SK-N-MC (cell line): ENCODE measurements around the gene ACACA.

ENCODE experiments used
- DNase-seq: peaks from one replicate; pipeline ENCODE4 v3.0.0-alpha.2; 2011; ENCODE audit warnings: low read depth, low spot score
- H3K27ac ChIP-seq: fragments of 200-600 bp; sonication (generic); 2 replicates; pipeline ENCODE4 v1.5.1; 2016; ENCODE audit warnings: mixed run types
- H3K36me3 ChIP-seq: fragments of 200-600 bp; sonication (generic); 2 replicates; pipeline ENCODE4 v1.6.1; 2017; ENCODE audit warnings: antibody characterized with exemption, low read length, mixed read lengths; ENCODE audit not compliant: insufficient read depth
- H3K4me3 ChIP-seq: fragments of 200-600 bp; sonication (generic); 2 replicates; pipeline ENCODE4 v1.5.1; 2016
- H3K9ac ChIP-seq: fragments of 200-600 bp; sonication (generic); 2 replicates; pipeline ENCODE4 v1.8.0; 2017; ENCODE audit warnings: mixed run types, mixed read lengths; ENCODE audit not compliant: insufficient read length
- H3K9me3 ChIP-seq: fragments of 200-600 bp; sonication (generic); 2 replicates; pipeline ENCODE4 v1.6.1; 2017; ENCODE audit warnings: low read depth, mild to moderate bottlenecking, antibody characterized with exemption, low read length, moderate library complexity, mixed read lengths
- EZH2 ChIP-seq: fragments of 200-600 bp; sonication (generic); IDR thresholded peaks from one replicate; pipeline ENCODE4 v1.6.1; 2017; ENCODE audit warnings: antibody characterized with exemption
- FOXP2 ChIP-seq: optimal IDR thresholded peaks from 2 replicates; pipeline ENCODE3; 2011; ENCODE audit warnings: mild to moderate bottlenecking, moderate library complexity; ENCODE audit not compliant: insufficient read depth; ENCODE audit errors: extremely low read length, control extremely low read depth
- POLR2AphosphoS5 ChIP-seq: IDR thresholded peaks from 2 replicates; pipeline ENCODE4 v1.6.1; 2012; ENCODE audit warnings: mild to moderate bottlenecking, low read depth, low read length, borderline replicate concordance

Gene ACACA

DNA sequence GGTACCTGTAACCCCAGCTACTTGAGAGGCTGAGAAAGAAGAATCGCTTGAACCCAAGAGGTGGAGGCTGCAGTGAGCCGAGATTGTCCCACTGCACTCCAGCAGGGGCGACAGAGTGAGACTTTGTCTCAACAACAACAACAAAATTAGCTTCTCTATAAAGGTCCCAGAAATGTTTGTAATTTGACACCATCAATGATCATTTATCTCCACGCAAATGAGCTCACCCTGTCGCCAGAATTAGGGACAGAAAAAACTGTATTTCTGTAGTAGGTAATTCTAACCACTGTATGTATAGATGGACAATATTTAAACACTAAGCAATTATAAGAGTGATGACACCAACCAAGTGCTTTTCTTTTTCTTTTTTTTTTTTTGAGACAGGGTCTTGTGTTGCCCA is 20.2 kb downstream of the ACACA start:
- no peak for DNase-seq
- no peaks in the 10 kb centered on the region for H3K36me3 ChIP-seq
- TF ChIP-seq POLR2AphosphoS5, result no peak
- no peak for TF ChIP-seq FOXP2
- no peak for TF ChIP-seq EZH2
- H3K9me3 ChIP-seq, result no peaks in the 10 kb centered on the region
- no peak overlapping the region for H3K9ac ChIP-seq
- no peak overlapping the region for H3K27ac ChIP-seq
- H3K4me3 ChIP-seq, result no peak overlapping the region

DNA sequence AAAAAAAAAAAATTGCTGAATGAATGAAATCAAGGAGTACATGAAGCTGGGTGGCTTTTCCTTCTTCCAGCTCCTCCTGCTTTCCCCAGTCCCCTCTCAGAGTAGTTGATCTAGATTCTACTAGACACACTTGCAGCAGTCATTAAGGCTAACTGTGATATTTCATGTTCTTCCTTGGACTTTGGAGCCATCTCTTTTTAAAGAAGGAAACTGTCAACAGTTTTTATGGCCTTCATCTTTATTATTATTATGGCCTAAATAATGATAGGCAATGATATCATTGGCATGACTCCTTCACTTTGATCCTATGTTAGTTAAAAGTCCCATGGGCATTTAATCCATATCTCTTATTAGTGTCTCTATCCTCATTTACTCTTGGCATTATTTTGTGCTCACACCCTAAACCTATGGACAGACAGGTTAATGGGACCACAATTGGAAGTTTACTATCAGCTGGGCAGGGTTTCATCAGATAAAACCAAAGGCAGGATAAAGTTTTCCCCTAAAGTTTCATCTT is 21.1 kb downstream of the ACACA start:
- TF ChIP-seq EZH2 (no peak), FOXP2 (no peak), POLR2AphosphoS5 (no peak)
- no peak overlapping the region for H3K27ac ChIP-seq
- no peak for DNase-seq
- H3K4me3 ChIP-seq, result no peak overlapping the region
- no peak overlapping the region for H3K9ac ChIP-seq
- H3K9me3 ChIP-seq, result no peaks in the 10 kb centered on the region
- H3K36me3 ChIP-seq, result no peaks in the 10 kb centered on the region

DNA sequence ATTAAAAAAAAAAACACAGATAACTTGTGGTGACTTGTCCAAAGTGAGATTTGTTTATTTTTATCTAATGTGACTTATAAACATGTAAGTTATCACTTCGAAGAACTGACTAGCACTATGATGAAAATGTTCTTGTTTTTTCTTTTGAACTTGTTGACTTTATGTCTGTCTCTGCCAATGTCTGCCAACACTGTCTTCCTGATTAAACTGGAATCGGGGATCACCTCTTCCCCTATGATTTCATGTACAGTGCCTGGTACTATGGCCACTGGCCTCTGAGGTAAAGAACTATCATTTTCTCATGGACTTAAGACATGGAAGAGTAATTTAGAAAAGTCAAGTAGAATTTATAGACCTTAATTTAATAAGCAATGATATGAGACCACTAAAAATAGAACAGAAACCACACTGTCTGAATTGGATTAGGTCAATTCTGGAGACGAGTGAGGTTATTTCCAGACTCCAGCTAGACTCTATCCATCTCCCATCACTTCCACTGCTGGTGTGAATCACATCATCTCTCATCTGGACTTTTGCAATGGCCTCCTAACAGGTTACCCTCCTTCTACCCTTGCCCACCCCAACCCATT is 22.0 kb downstream of the ACACA start:
- Histone ChIP-seq H3K9ac (no peak overlapping the region), H3K4me3 (no peak overlapping the region), H3K27ac (no peak overlapping the region), H3K9me3 (no peaks in the 10 kb centered on the region), H3K36me3 (no peaks in the 10 kb centered on the region)
- TF ChIP-seq EZH2 (no peak), FOXP2 (no peak), POLR2AphosphoS5 (no peak)
- no peak for DNase-seq

DNA sequence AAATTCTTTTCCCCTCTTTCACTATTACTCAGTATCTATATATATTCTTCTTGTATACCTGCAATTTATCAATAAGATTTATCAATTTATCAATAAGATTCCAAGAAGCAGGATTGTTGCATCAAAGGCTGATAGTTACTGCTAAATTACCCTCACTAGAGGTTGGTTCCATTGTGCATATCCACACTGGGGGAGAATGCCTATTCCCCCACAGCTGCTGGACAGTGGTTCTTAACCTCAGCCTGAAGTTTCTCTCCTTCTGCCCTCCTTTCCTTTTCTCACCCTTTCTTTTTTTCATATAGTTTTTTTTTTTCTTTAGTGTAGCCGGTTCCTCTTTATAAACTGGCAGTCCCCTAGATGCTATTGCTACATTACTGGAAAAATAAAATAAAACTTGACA is 24.6 kb downstream of the ACACA start:
- no peak overlapping the region for H3K9ac ChIP-seq
- no peaks in the 10 kb centered on the region for H3K36me3 ChIP-seq
- no peak overlapping the region for H3K27ac ChIP-seq
- H3K9me3 ChIP-seq, result no peaks in the 10 kb centered on the region
- TF ChIP-seq POLR2AphosphoS5, result no peak
- no peak for TF ChIP-seq FOXP2
- no peak for TF ChIP-seq EZH2
- no peak for DNase-seq
- H3K4me3 ChIP-seq, result no peak overlapping the region

DNA sequence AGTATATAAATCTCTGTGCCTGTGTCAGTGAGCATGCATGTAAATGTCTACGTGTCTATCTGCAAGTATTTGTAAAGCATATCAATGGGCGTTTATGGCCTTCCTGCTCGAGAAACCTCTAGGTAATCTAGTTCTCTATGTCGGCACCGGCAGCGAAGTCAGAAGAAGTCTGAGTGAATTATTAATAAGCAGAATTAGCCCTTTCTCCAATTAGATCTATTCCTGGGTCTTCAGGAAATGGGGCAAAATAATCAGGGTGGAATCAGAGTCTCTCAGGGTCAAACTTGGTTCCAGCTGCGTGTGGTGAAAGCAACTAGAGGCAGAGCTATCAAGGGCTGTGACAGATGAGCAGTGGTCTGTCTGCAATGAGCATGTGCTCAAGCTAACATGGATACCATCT is 30.9 kb downstream of the ACACA start, which contains the start of gene C17orf78:
TSS of gene C17orf78 (plus strand) at position 280 of the 400 bp plus-strand sequence. CDS start at position 388, 108 bp downstream.
- Histone ChIP-seq H3K9me3 (no peaks in the 10 kb centered on the region), H3K9ac (no peak within 1 kb of the TSS), H3K27ac (no peak within 1 kb of the TSS), H3K4me3 (no peak within 1 kb of the TSS), H3K36me3 (no peaks in the 10 kb centered on the region)
- DNase-seq, result no peak
- TF ChIP-seq POLR2AphosphoS5 (no peak), EZH2 (no peak), FOXP2 (no peak)

DNA sequence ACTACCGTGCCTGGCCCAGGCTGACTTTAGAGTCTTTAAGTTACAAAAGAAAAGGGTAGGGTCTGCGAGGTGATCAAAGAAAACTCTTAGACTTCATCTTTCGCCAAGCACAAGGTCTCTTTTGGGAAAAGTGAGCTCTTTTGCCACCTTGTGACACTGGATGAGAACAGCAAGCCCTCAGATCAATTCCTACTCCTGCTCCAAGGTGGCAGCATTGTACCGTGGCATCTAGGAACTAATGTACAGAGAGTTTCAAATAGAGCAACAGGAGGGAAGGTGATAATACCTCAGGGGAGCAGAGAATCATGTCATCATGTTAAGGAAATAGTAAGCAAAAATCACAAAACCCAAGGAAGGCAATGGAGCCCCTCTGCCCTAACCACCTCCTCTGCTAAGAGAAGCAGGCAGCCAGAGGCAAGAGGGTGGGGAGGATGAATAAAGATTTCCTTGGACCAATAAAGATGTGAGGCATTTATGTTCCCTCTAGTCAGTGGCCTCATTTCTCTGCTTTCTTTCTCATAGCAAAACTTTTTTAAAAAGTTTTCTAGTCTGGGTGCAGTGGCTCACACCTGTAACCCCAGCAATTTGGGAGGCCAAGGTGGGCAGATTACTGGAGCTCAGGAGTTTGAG is 33.0 kb downstream of the ACACA start:
- Histone ChIP-seq H3K9me3 (no peaks in the 10 kb centered on the region), H3K4me3 (no peak overlapping the region), H3K36me3 (no peaks in the 10 kb centered on the region), H3K27ac (no peak overlapping the region), H3K9ac (no peak overlapping the region)
- TF ChIP-seq POLR2AphosphoS5, result no peak
- no peak for TF ChIP-seq EZH2
- TF ChIP-seq FOXP2, result no peak
- peak; percentile 76 for DNase-seq

DNA sequence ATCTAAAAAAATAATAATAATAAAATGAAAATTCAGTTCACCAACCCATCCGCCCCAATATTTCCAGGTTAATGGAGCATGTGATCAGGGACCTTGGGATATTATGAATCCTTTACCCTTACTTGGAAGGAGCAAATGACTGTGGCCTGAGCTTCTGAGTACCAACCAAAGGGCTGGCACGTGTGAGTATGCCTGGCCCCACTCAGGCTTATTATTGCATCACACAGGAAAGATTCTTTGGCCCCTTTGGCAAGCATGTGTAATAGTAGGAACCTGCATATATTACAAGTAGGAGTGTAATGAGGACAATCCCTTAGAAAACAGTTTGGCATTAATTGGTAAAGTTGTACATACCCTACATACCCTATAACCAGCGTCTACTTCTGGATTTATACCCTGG is 38.1 kb downstream of the ACACA start:
- Histone ChIP-seq H3K27ac (no peak overlapping the region), H3K36me3 (no peaks in the 10 kb centered on the region), H3K4me3 (no peak overlapping the region), H3K9me3 (no peaks in the 10 kb centered on the region), H3K9ac (no peak overlapping the region)
- no peak for DNase-seq
- no peak for TF ChIP-seq FOXP2
- no peak for TF ChIP-seq POLR2AphosphoS5

DNA sequence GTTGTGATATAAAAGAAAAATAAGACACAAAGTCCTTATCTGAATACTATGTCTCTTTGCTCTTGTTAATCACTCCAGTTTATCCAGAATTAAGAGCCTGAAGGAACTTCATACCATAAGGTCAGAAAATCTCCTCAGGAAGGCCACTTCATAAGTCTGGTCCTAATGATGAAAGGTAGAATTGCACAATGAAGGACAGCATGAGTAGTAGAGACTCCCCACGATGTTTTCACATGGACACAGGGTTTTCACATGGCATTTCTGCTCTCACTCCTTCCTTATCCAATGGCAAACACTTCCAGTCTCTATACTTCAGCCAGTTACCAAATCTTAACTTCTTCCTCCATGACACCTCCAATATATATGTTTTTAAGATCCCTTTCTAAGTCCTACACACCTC is 41.0 kb downstream of the ACACA start:
- H3K9me3 ChIP-seq, result no peaks in the 10 kb centered on the region
- H3K36me3 ChIP-seq, result no peaks in the 10 kb centered on the region
- DNase-seq, result no peak
- TF ChIP-seq POLR2AphosphoS5 (no peak), FOXP2 (no peak), EZH2 (no peak)
- H3K9ac ChIP-seq, result no peak overlapping the region
- H3K4me3 ChIP-seq, result no peak overlapping the region
- no peak overlapping the region for H3K27ac ChIP-seq
